Hematopoietic multipotent progenitor cell treated with erythropoietin and hydrocortisone succinate and interleukin-3 and kit ligand, for 15 days (in vitro differentiated cells): ENCODE measurements around the gene TSC22D2.
A peak's percentile ranks its signal among the peaks of the same experiment; 100 is the strongest.
"Not testable (repeated sequence)": the region's sequence is repeated elsewhere in the genome, so short reads cannot be mapped to it uniquely, and the experiment has no call there.

ENCODE experiments used
- DNase-seq: peaks from one replicate; pipeline ENCODE4 v3.0.0-alpha.2; 2015; ENCODE audit warnings: low spot score

Gene TSC22D2

GRCh38 chr3:150490277-150490986 lies 82.3 kb downstream of the TSC22D2 start:
- DNase-seq = no peak

- DNase-seq = no peak
These were observed 86.4 kb downstream of the TSC22D2 start for GRCh38 chr3:150494411-150494977.

GRCh38 chr3:150495149-150495548 lies 87.1 kb downstream of the TSC22D2 start:
- DNase-seq = no peak

- peak; percentile 81 for DNase-seq
These were observed 87.6 kb downstream of the TSC22D2 start for GRCh38 chr3:150495563-150496168.

GRCh38 chr3:150497956-150498355 lies 89.9 kb downstream of the TSC22D2 start:
- DNase-seq = peak; percentile 10

GRCh38 chr3:150500960-150501359 lies 92.9 kb downstream of the TSC22D2 start:
- not testable (repeated sequence) for DNase-seq

GRCh38 chr3:150503402-150504099 lies 95.5 kb downstream of the TSC22D2 start:
- DNase-seq = no peak

- DNase-seq = no peak
These were observed 96.4 kb downstream of the TSC22D2 start for GRCh38 chr3:150504483-150504882.

- no peak for DNase-seq
These were observed 100.3 kb downstream of the TSC22D2 start for GRCh38 chr3:150508401-150508800.

- DNase-seq = no peak
These were observed 101.7 kb downstream of the TSC22D2 start for GRCh38 chr3:150509780-150510179.

- DNase-seq = no peak
These were observed 103.2 kb downstream of the TSC22D2 start for GRCh38 chr3:150511122-150511821.

GRCh38 chr3:150515210-150515609 lies 107.1 kb downstream of the TSC22D2 start:
- DNase-seq = no peak
